Measurements from ENCODE around the gene TTC22. TPM values are rescaled to one million over a fixed set of nuclear protein-coding genes. Genes with fewer than 3 reads are reported as not detected.

Gene TTC22
- total and polyA plus RNA-seq, 2 of the 4 experiments (the other 2 are of a cell fraction): not detected

GRCh38 chr1:54787604-54788003, 13.5 kb downstream of the TTC22 start:
- Histone ChIP-seq H2AFZ (replicated peaks; ENCODE audit: low read length, poor library complexity) (no peak overlapping the region), H2BK20ac (ENCODE audit: low read depth, low read length) (no peak overlapping the region), H4K5ac (ENCODE audit: low read depth, low read length) (no peak overlapping the region), H3K4me3 (ENCODE audit: insufficient read depth, low read depth, low read length) (no peak overlapping the region), H2BK15ac (ENCODE audit: low read depth, low read length) (no peak overlapping the region), H3K23ac (ENCODE audit: low read depth, low read length) (no peak overlapping the region), H2AK9ac (replicated peaks; ENCODE audit: low read depth, low read length, poor library complexity) (no peak overlapping the region), H3K14ac (replicated peaks; ENCODE audit: low read depth, low read length) (no peak overlapping the region), H4K20me1 (ENCODE audit: insufficient read depth, low read length) (no peaks in the 10 kb centered on the region), H3K9me1 (ENCODE audit: insufficient read depth, low read length) (no peaks in the 10 kb centered on the region), H2AK5ac (ENCODE audit: low read depth, low read length) (no peak overlapping the region), H3K4ac (ENCODE audit: low read depth, low read length) (no peak overlapping the region), H2BK5ac (ENCODE audit: low read depth, low read length, poor library complexity, severe bottlenecking) (no peak overlapping the region), H3K79me1 (ENCODE audit: low read depth in 1 of 2, low read length in 2 of 2) (no peaks in the 10 kb centered on the region), H3K4me1 (ENCODE audit: control insufficient read depth, insufficient read depth, low read length) (no peaks in the 10 kb centered on the region), H3K27me3 (ENCODE audit: control insufficient read depth, insufficient read depth, low read length) (peaks cover 65% of the 10 kb centered on the region), H3K18ac (ENCODE audit: low read depth, low read length) (no peak overlapping the region), H3K9me3 (ENCODE audit: control insufficient read depth, insufficient read depth, low read length) (peaks cover 3% of the 10 kb centered on the region), H4K91ac (ENCODE audit: insufficient read depth, low read depth, low read length) (no peak overlapping the region), H3K9ac (ENCODE audit: low read depth, low read length) (no peak overlapping the region), H3K27ac (ENCODE audit: insufficient read depth, low read length) (no peak overlapping the region), H2BK120ac (ENCODE audit: low read depth, low read length) (no peak overlapping the region), H3K4me2 (ENCODE audit: low read depth, low read length) (no peak overlapping the region), H3K36me3 (ENCODE audit: control insufficient read depth, insufficient read depth, low read length) (no peaks in the 10 kb centered on the region), H4K8ac (ENCODE audit: low read depth in 2 of 2, low read length in 2 of 2) (no peak overlapping the region), H3K56ac (ENCODE audit: extremely low read depth, insufficient read depth, low read length) (no peak overlapping the region)
- ChIA-PET POLR2A (ENCODE audit: unreplicated experiment) (no interaction called here), CTCF (no interaction called here)
- dilution Hi-C loops (cut with HindIII; ENCODE audit: low sequenced_read_pairs, unreplicated experiment): no loop called here
- ATAC-seq (ENCODE audit: low read depth): no peak
- 60% methylated on average over 4 of the region's 11 CpGs; no CpG with 5 or more reads in 1 of the 2 experiments for WGBS, 2 experiments (ENCODE audit: extremely low coverage in 2 of 2, insufficient read length in 1 of 2)
- in situ Hi-C loops (cut with MboI; ENCODE audit: low sequenced_read_pairs): loop anchor here (25.0 kb wide), 1 partner anchor 925 kb away; no protein-coding TSS in a partner anchor
- TF ChIP-seq RFX5 (IDR thresholded peaks at IDR 0.05; ENCODE audit: low read depth, low read length) (no peak), MXI1 (IDR thresholded peaks at IDR 0.05; ENCODE audit: borderline replicate concordance, low read depth, low read length) (no peak), SMC3 (IDR thresholded peaks at IDR 0.05; ENCODE audit: low read depth, low read length) (no peak), CTCF (conservative IDR thresholded peaks at IDR 0.05; ENCODE audit: low read depth, low read length) (no peak), BHLHE40 (IDR thresholded peaks at IDR 0.05; ENCODE audit: low read depth, low read length) (no peak)
- no TSS peak for BruUV-seq (replicated peaks)
- DNase-seq: no peak
- intact Hi-C loops (cut with micrococcal nuclease): no loop called here

All from IMR-90 (cell line).